ENCODE measurements around the gene WSCD2. TPM values are rescaled to one million over a fixed set of nuclear protein-coding genes. Genes with fewer than 3 reads are reported as not detected.

Gene WSCD2
- total and polyA plus RNA-seq, 2 experiments from 2014 or later, result not detected

- Histone ChIP-seq H2AFZ (no peak overlapping the region), H3K4me3 (no peak overlapping the region), H3F3A (ENCODE audit: insufficient read depth) (no peaks in the 10 kb centered on the region), H3K9me3 (ENCODE audit: low read depth) (no peaks in the 10 kb centered on the region), H3K27me3 (replicated peaks; ENCODE audit: insufficient read depth) (no peaks in the 10 kb centered on the region; the same call in 1 of the 2 replicates), H3K4me1 (ENCODE audit: insufficient read depth) (no peaks in the 10 kb centered on the region), H3K27ac (no peak overlapping the region), H4K20me1 (ENCODE audit: insufficient read depth) (no peaks in the 10 kb centered on the region), H3K9ac (no peak overlapping the region), H3K79me2 (ENCODE audit: insufficient read depth) (no peaks in the 10 kb centered on the region), H3K36me3 (ENCODE audit: low read depth) (no peaks in the 10 kb centered on the region), H3K4me2 (ENCODE audit: unreplicated experiment) (no peak overlapping the region), H3K9me2 (ENCODE audit: insufficient read depth) (no peaks in the 10 kb centered on the region)
- in situ Hi-C loops (cut with MboI), result no loop called here
- WGBS, 2 experiments (ENCODE audit: low coverage in 1 of 2, low lambda C conversion rate in 2 of 2, missing lambda C conversion rate in 2 of 2), result 24 to 25% methylated on average over 8 of the region's 8 CpGs
- no peak for DNase-seq
- no peak for TF ChIP-seq EZH2phosphoT487 (IDR thresholded peaks at IDR 0.05; ENCODE audit: insufficient read depth, low read depth)
- TF ChIP-seq EZH2 (IDR thresholded peaks at IDR 0.05; ENCODE audit: insufficient read depth, poor library complexity, severe bottlenecking), result no peak
These were observed 52.0 kb downstream of the WSCD2 start for GRCh38 chr12:108181095-108181454.

- Histone ChIP-seq H3K4me2 (ENCODE audit: unreplicated experiment) (no peak overlapping the region), H3K36me3 (ENCODE audit: low read depth) (no peaks in the 10 kb centered on the region), H3K9me2 (ENCODE audit: insufficient read depth) (no peaks in the 10 kb centered on the region), H4K20me1 (ENCODE audit: insufficient read depth) (no peaks in the 10 kb centered on the region), H3K79me2 (ENCODE audit: insufficient read depth) (no peaks in the 10 kb centered on the region), H3K27me3 (replicated peaks; ENCODE audit: insufficient read depth) (no peaks in the 10 kb centered on the region; the same call in 1 of the 2 replicates), H3K9ac (no peak overlapping the region), H3K4me1 (ENCODE audit: insufficient read depth) (no peaks in the 10 kb centered on the region), H3K4me3 (no peak overlapping the region), H3K27ac (no peak overlapping the region), H2AFZ (no peak overlapping the region), H3F3A (ENCODE audit: insufficient read depth) (no peaks in the 10 kb centered on the region), H3K9me3 (ENCODE audit: low read depth) (no peaks in the 10 kb centered on the region)
- TF ChIP-seq EZH2 (IDR thresholded peaks at IDR 0.05; ENCODE audit: insufficient read depth, poor library complexity, severe bottlenecking) (no peak), EZH2phosphoT487 (IDR thresholded peaks at IDR 0.05; ENCODE audit: insufficient read depth, low read depth) (no peak)
- in situ Hi-C loops (cut with MboI), result no loop called here
- no peak for DNase-seq
- WGBS, 2 experiments (ENCODE audit: low coverage in 1 of 2, low lambda C conversion rate in 2 of 2, missing lambda C conversion rate in 2 of 2), result 24 to 31% methylated on average over 4 of the region's 4 CpGs
These were observed 53.0 kb downstream of the WSCD2 start for GRCh38 chr12:108182096-108182495.

GRCh38 chr12:108185002-108185401, 55.9 kb downstream of the WSCD2 start:
- Histone ChIP-seq H2AFZ (no peak overlapping the region), H3K4me1 (ENCODE audit: insufficient read depth) (no peaks in the 10 kb centered on the region), H3K4me3 (no peak overlapping the region), H3K79me2 (ENCODE audit: insufficient read depth) (no peaks in the 10 kb centered on the region), H3K9me3 (ENCODE audit: low read depth) (no peaks in the 10 kb centered on the region), H3K27me3 (replicated peaks; ENCODE audit: insufficient read depth) (no peaks in the 10 kb centered on the region; the same call in 1 of the 2 replicates), H3K36me3 (ENCODE audit: low read depth) (no peaks in the 10 kb centered on the region), H3K27ac (no peak overlapping the region), H4K20me1 (ENCODE audit: insufficient read depth) (no peaks in the 10 kb centered on the region), H3K9ac (no peak overlapping the region), H3K4me2 (ENCODE audit: unreplicated experiment) (no peak overlapping the region), H3K9me2 (ENCODE audit: insufficient read depth) (no peaks in the 10 kb centered on the region), H3F3A (ENCODE audit: insufficient read depth) (no peaks in the 10 kb centered on the region)
- WGBS, 2 experiments (ENCODE audit: low coverage in 1 of 2, low lambda C conversion rate in 2 of 2, missing lambda C conversion rate in 2 of 2), result 44 to 58% methylated on average over 1 of the region's 1 CpG
- no peak for DNase-seq
- in situ Hi-C loops (cut with MboI), result no loop called here
- TF ChIP-seq EZH2phosphoT487 (IDR thresholded peaks at IDR 0.05; ENCODE audit: insufficient read depth, low read depth) (no peak), EZH2 (IDR thresholded peaks at IDR 0.05; ENCODE audit: insufficient read depth, poor library complexity, severe bottlenecking) (no peak)

GRCh38 chr12:108187831-108188230, 58.7 kb downstream of the WSCD2 start:
- in situ Hi-C loops (cut with MboI), result no loop called here
- 13 to 25% methylated on average over 5 of the region's 5 CpGs for WGBS, 2 experiments (ENCODE audit: low coverage in 1 of 2, low lambda C conversion rate in 2 of 2, missing lambda C conversion rate in 2 of 2)
- H3K27ac ChIP-seq, result no peak overlapping the region
- H3K9ac ChIP-seq, result no peak overlapping the region
- no peaks in the 10 kb centered on the region for H3K36me3 ChIP-seq (ENCODE audit: low read depth)
- H3K4me1 ChIP-seq (ENCODE audit: insufficient read depth), result no peaks in the 10 kb centered on the region
- no peaks in the 10 kb centered on the region for H3K9me2 ChIP-seq (ENCODE audit: insufficient read depth)
- no peak for TF ChIP-seq EZH2 (IDR thresholded peaks at IDR 0.05; ENCODE audit: insufficient read depth, poor library complexity, severe bottlenecking)
- no peak for TF ChIP-seq EZH2phosphoT487 (IDR thresholded peaks at IDR 0.05; ENCODE audit: insufficient read depth, low read depth)
- no peaks in the 10 kb centered on the region for H3F3A ChIP-seq (ENCODE audit: insufficient read depth)
- H3K79me2 ChIP-seq (ENCODE audit: insufficient read depth), result no peaks in the 10 kb centered on the region
- H3K27me3 ChIP-seq (replicated peaks; ENCODE audit: insufficient read depth), result no peaks in the 10 kb centered on the region
- no peak overlapping the region for H3K4me2 ChIP-seq (ENCODE audit: unreplicated experiment)
- no peaks in the 10 kb centered on the region for H4K20me1 ChIP-seq (ENCODE audit: insufficient read depth)
- no peak for DNase-seq
- no peaks in the 10 kb centered on the region for H3K9me3 ChIP-seq (ENCODE audit: low read depth)
- H3K4me3 ChIP-seq, result no peak overlapping the region
- H2AFZ ChIP-seq, result no peak overlapping the region

GRCh38 chr12:108190529-108190928, 61.4 kb downstream of the WSCD2 start:
- TF ChIP-seq EZH2 (IDR thresholded peaks at IDR 0.05; ENCODE audit: insufficient read depth, poor library complexity, severe bottlenecking), result no peak
- TF ChIP-seq EZH2phosphoT487 (IDR thresholded peaks at IDR 0.05; ENCODE audit: insufficient read depth, low read depth), result no peak
- Histone ChIP-seq H3K9ac (no peak overlapping the region), H3K9me3 (ENCODE audit: low read depth) (no peaks in the 10 kb centered on the region), H3F3A (ENCODE audit: insufficient read depth) (no peaks in the 10 kb centered on the region), H4K20me1 (ENCODE audit: insufficient read depth) (no peaks in the 10 kb centered on the region), H3K9me2 (ENCODE audit: insufficient read depth) (0 out of 2 replicates have a peak, but pooled peaks cover 3% of the 10 kb centered on the region), H3K4me2 (ENCODE audit: unreplicated experiment) (no peak overlapping the region), H3K27ac (no peak overlapping the region), H3K4me1 (ENCODE audit: insufficient read depth) (no peaks in the 10 kb centered on the region), H3K36me3 (ENCODE audit: low read depth) (no peaks in the 10 kb centered on the region), H3K4me3 (no peak overlapping the region), H3K27me3 (replicated peaks; ENCODE audit: insufficient read depth) (no peaks in the 10 kb centered on the region), H3K79me2 (ENCODE audit: insufficient read depth) (no peaks in the 10 kb centered on the region), H2AFZ (no peak overlapping the region)
- 10% methylated on average over 3 of the region's 3 CpGs for WGBS, 2 experiments (ENCODE audit: low coverage in 1 of 2, low lambda C conversion rate in 2 of 2, missing lambda C conversion rate in 2 of 2)
- DNase-seq, result no peak
- in situ Hi-C loops (cut with MboI), result no loop called here
